T-helper 9 cell (primary cell): ENCODE measurements around the gene C6.
"Not testable (repeated sequence)": the region's sequence is repeated elsewhere in the genome, so short reads cannot be mapped to it uniquely, and the experiment has no call there.

Experiments used
- DNase-seq: peaks from one replicate; pipeline ENCODE4 v3.0.0-alpha.2; 2020

C6 gene

GRCh38 chr5:41196197-41196596 lies 17.1 kb downstream of the C6 start:
- DNase-seq: no peak

- DNase-seq: no peak
Observed at GRCh38 chr5:41195228-41195627, 18.1 kb downstream of the C6 start.

- no peak for DNase-seq
Observed at GRCh38 chr5:41194339-41194738, 19.0 kb downstream of the C6 start.

GRCh38 chr5:41193456-41194205 lies 19.7 kb downstream of the C6 start:
- DNase-seq: no peak

GRCh38 chr5:41191249-41191648 lies 22.1 kb downstream of the C6 start:
- DNase-seq: no peak

- no peak for DNase-seq
Observed at GRCh38 chr5:41186143-41186542, 27.2 kb downstream of the C6 start.

- DNase-seq: not testable (repeated sequence)
Observed at GRCh38 chr5:41183331-41183730, 30.0 kb downstream of the C6 start.

GRCh38 chr5:41182666-41183065 lies 30.7 kb downstream of the C6 start:
- no peak for DNase-seq

- DNase-seq: no peak
Observed at GRCh38 chr5:41181691-41182564, 31.4 kb downstream of the C6 start.

- DNase-seq: no peak
Observed at GRCh38 chr5:41176952-41177351, 36.4 kb downstream of the C6 start.

- DNase-seq: no peak
Observed at GRCh38 chr5:41172012-41172411, 41.3 kb downstream of the C6 start.

GRCh38 chr5:41161271-41161670 lies 52.1 kb downstream of the C6 start:
- DNase-seq: no peak

GRCh38 chr5:41157272-41157894 lies 55.9 kb downstream of the C6 start:
- DNase-seq: no peak

- DNase-seq: no peak
Observed at GRCh38 chr5:41156739-41157138, 56.6 kb downstream of the C6 start.

- no peak for DNase-seq
Observed at GRCh38 chr5:41154491-41154890, 58.8 kb downstream of the C6 start.

- no peak for DNase-seq
Observed at GRCh38 chr5:41151564-41151963, 61.8 kb downstream of the C6 start.

- DNase-seq: no peak
Observed at GRCh38 chr5:41148448-41148847, 64.9 kb downstream of the C6 start.

- DNase-seq: no peak
Observed at GRCh38 chr5:41145306-41145705, 68.0 kb downstream of the C6 start.

GRCh38 chr5:41143131-41143901 lies 70.0 kb downstream of the C6 start:
- DNase-seq: no peak

GRCh38 chr5:41127967-41128690 lies 85.2 kb downstream of the C6 start:
- DNase-seq: no peak

GRCh38 chr5:41122459-41122858 lies 90.9 kb downstream of the C6 start:
- no peak for DNase-seq

GRCh38 chr5:41120600-41120999 lies 92.7 kb downstream of the C6 start:
- DNase-seq: no peak
